GM23248 (cell line): ENCODE results near the gene SHB.

Source experiments
- EZH2 ChIP-seq: fragments of 200-600 bp; sonication (generic); IDR thresholded peaks from 2 replicates; pipeline ENCODE4 v1.6.1; 2018; ENCODE audit warnings: antibody characterized with exemption, mild to moderate bottlenecking; ENCODE audit not compliant: insufficient read depth, poor library complexity, severe bottlenecking
- EZH2phosphoT487 ChIP-seq: fragments of 200-600 bp; sonication (generic); IDR thresholded peaks from 2 replicates; pipeline ENCODE4 v1.6.1; 2018; ENCODE audit warnings: antibody characterized with exemption, moderate library complexity, mild to moderate bottlenecking, low read depth; ENCODE audit not compliant: insufficient read depth

GRCh38 chr9:38065369-38066075 lies 3.5 kb downstream of the SHB start:
- TF ChIP-seq EZH2: no peak
- TF ChIP-seq EZH2phosphoT487: no peak
